Left kidney (tissue), 2 donors: ENCODE data around the gene COX10. TPM values are rescaled to one million over a fixed set of nuclear protein-coding genes. Genes with fewer than 3 reads are reported as not detected.
A peak's percentile ranks its signal among the peaks of the same experiment; 100 is the strongest.
"Not testable (repeated sequence)": the region's sequence is repeated elsewhere in the genome, so short reads cannot be mapped to it uniquely, and the experiment has no call there.

Experiments used
- DNase-seq: peaks from one replicate; pipeline ENCODE4 v3.0.0-alpha.2; 2013
- polyA plus RNA-seq: library from polyadenylated mRNA; unstranded; fragments of 120-200 nt; gene quantifications from one replicate; pipeline ENCODE4 v1.2.1, GENCODE V29; 2013; ENCODE audit not compliant: insufficient read length

The COX10 gene
- polyA plus RNA-seq, 1 donor: 20.0 TPM

DNA sequence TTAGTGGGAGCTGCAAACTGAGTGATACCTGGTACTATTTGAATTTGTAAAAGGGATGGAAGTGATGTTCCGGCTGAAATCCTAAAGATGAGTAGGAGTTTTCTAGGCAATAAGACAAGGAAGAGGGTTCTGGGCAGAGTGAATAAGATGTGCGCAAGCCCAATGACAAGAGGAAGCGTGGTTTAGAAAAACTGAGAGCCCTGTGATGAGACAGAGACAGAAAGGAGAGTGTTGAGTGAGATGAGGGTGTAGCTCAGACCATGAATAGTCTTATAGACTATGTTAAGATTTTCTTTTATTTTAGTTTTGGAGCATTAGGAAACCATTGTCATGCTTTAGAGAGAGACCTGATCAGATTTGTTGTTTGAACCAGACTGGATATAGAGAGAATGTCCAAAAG lies 50.2 kb downstream of the COX10 start:
- no peak for DNase-seq

DNA sequence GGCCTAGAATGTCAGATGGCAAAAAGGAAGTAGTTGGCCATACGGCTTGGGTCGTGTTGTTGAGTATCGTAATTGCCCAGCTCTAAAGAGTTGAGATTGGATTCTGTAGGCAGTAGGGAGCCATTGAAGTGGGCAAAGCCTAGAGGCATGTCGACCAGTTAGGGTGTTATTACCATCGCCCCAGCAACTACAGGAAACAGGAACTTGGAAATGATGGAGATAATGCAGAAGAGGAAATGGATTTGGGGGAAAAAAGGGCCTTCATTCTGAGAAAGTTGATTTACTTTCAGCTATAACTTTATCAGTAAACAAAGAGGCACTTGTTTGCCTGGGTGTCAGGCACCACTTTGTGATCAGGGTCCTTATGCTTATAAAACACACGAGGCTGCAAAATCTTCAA lies 52.6 kb downstream of the COX10 start:
- no peak for DNase-seq

DNA sequence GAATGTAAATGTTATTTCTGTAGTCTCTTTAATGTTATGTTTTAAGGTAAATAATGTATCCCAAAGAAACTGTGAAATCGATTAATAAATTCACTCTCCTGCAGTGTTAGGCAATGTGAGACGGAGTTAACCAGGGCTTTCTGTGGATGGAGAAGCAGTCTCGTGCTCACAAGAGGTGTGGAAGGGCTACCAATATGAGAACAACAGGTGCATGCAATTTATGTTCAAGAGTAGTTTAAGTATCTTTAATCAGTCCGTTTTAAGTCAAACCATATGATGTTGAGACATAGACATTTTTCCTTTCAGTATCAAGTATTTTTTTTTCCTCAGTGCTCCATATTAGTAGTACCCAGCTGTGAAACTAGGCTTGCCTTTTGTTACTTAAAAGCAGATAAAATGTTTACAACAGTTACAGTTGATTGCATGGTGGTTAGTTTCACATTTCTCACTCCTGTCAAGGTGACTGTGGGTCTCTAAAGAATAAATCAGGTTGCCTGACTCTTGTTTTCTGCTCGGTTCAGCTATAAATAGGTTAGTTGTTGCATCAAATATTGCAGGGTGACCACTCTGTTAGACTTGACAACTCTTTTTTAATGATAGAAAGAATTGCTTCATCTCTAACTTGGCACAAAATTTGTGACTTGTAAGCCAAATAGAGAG lies 54.4 kb downstream of the COX10 start:
- DNase-seq: no peak

DNA sequence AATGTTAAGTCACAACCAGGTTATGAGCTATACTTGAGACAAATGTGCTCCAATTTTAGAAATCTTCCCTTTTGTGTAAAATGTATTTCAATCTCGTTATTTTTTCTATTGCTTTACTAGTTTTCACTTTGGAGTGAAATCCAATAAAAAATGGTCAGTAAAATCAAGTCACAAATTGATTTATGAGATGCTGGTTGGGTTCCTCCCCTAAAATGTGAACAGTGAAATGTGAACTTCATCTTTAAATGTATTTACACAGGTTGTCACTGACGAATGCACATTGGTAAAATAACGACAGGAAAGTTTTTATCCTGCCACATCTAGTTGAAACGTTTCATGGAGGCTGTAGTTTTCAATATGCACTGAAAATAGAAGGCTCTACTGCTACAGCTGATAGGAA lies 55.5 kb downstream of the COX10 start:
- DNase-seq: no peak

DNA sequence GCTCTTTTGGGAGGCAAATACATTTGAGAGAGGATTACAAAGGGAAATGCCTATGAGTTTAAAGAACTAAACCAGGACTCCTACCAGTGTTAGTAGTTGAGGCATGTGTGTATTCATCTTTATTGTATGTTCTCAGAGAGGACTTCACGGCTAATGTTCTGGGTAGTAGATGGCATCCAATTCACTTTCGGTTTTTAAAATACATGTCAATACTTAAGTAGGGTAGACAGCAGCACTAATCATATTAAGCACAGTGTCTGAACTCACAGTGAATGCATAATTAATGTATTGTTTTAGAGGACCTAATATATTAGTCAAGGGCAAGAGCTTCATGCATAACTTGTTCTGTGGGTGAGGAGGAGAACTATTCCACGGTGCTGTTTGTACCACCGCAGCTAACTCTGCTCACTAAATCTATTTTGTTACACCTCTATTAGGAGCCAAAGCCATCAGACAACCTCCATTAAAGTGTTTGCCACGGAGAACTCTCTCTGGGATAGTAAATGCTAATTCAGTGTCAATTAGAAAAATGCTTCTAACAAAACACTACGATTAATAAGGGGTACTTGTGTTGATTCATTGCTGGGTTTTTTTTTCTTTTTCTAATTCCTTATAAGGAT lies 56.3 kb downstream of the COX10 start:
- no peak for DNase-seq

DNA sequence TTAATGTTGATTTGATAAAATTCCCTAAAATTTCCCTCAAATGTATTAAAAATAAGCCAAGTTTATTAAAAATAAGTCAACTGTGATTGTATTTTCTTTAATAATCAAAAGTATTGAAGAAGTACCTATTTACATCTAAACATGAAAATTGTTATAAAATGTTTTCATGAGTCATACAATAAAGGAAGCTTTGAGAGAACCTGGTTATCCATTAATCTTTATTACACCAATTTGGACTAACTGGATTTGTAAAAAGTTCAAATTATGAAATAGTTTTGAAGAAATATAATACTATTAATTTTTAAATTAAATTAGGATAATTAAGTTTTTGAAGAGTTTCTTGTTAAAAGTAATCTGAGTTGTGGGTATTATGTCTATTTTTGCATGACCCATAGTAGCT lies 63.8 kb downstream of the COX10 start:
- no peak for DNase-seq

DNA sequence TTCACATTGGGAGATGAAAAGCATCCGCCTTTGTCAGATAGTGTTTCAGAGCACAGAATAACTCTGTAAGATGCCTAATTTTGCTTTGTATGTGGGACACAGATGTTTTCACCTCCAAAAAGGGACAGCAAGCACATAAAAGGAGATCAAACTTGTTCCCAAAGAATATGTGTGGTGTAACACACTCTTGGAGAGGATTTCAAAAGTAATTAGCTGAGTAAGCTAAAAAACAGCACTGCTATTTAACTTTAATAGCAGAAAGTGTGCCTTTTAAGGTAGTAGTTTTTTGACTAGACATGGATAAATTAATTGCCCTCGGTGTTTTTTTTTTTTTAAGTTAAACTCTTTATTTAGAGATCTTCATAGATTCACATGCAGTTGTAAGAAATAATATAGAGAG lies 65.2 kb downstream of the COX10 start:
- no peak for DNase-seq

DNA sequence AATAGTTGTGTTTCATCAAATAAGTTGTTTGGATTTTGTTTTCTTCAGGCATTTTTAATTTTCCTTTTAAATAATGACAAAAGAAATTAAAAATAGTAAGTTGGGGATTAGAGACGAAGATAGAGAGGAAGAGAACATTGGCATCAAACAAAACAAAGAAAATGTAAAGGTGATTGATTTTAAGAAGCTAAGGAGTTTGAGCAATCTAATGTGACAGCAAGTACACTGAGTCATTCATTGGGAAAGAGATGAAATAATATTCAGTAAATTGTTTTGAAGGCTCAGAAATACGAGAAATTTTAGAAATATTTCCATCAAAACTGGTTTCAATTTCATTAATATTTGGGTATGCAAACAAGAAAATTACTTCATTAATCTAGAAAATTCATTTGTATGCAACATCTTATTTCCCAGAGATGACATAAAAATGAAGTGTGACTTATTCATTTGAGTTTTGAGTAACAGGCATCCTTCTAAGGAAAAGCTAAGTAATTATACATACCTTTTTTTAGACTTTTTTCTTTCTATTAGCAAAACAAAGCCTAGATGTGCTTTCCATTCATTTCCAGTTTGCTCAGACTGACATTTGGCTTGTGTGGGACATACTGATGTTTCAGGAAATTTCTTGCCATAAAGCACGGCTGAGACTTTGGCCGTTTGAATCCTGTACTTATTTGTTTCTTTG lies 66.7 kb downstream of the COX10 start:
- DNase-seq: no peak

DNA sequence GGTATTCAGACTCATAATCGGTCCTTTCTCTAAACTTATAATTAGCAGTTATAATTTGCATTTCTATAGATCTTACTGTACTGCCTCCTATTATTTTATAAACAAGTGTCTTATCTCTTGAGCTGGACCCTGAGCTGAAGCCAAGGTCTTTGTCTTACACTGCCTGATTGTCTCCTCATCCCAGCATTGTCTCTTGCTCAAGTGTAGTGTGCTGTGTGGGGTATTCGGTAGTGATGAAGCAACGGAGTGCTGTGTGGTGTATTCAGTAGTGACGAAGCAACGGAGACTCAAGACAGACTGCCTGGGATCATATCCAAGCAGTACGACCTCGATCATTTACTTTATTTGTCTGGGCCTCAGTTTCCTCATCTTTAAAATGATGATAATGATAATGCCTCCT lies 69.3 kb downstream of the COX10 start:
- no peak for DNase-seq

DNA sequence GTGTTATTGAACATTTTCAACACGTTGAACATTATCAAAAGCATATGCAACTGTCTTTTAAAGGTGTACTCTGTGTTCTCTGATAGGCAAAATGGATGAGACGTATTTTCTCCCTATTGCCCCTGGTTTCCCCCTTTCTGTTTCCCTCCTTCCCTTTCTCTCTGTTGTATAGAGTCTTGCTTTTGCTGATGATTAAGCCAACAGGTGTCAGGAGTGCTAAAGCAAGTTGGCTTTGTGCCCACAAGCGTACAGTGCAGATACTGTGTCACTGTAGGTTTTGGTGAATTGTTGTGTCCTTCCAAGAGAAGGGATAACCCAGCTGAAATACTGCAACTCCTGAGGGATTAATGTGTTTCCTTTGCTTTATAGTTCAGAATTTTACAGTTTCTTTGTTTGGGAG lies 74.4 kb downstream of the COX10 start:
- DNase-seq: peak; percentile 50

DNA sequence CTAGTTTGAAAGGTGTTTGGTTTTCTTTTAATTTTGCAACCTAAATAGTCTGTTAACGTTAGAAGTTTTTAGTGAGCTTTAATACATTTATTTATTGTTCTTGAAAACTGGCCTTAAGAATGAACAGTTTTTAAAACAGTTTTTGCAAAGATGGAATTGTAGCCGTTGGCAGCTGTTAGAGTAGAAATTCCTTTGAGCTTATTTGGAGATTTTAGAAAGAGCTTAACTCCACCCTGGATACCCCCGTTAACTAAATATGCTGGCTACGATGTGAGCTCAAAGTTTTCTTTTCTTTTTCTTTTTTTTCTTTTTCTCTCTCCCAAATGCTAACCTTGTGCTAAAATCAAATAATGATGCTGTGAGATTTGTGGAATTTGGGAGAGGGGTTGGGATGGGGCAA lies 75.2 kb downstream of the COX10 start:
- no peak for DNase-seq

DNA sequence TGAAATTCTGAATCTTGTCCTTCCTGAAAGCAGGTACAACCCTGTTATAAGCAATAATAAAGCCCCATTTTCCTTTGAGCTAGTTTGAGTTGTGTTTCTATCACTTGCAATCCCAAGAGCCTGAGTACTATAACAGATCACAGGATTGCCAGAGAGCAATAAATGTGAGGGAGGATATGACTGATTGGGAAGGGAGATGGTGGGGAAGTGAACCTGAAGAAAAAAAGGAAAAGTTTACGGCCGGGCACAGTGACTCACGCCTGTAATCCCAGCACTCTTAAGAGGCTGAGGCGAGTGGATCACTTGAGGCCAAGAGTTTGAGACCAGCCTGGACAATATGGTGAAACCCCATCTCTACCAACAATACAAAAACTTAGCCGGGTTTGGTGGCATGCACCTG lies 80.4 kb downstream of the COX10 start:
- no peak for DNase-seq

DNA sequence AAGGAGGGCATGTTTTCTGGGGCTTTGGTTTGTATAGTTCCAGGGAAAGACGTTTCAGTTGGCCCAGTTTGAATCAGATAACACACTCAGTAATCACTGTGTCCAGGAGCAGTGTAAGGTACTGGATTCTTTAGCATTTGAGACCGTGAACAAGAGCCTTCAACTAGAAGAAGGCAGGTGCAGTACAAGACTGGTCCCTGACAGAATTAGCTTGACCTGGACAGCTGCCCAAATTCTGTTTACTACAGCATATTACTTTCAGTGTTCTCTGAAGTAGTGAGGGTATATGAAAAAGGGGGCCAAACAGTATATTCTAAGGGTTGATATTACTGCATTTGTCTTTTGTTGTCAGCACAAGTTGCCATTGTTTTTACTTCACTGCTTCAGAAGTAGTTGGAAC lies 81.3 kb downstream of the COX10 start:
- DNase-seq: no peak

DNA sequence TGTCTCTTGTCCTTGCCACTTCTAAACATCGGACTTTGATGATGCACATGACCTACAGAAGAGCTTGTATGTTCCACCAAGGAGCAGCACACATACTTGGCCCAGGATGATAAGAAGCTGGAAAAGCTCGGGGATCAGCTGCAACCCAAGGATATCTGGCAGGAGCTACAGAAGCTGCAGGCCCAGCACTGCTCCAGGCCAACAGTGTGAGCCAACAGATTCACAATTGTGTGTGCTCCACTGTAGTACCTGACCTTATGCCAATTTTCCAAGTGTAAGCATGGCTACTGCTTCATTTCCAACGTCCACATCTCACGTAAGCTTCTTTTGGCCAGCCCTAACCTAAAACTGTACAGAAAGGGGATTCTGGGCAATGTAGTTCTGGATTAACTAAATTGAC lies 83.4 kb downstream of the COX10 start:
- no peak for DNase-seq

DNA sequence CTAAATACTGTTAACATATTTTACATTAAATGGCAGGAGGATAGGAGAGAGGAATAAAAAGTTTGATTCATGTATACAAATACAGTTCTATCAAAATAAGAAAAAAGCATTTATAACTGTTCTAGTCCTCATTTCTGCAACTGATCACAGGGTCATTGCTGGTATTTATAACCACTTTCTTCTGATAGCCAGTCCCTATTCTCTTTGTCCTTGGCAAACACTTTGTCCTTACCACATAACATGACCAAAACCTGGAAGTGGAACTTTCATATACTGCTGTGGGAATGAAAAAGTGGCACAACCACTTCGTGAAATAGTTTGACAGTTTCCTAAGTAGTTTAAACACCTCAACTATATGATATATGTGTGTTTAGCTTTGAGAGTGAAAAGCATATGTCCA lies 84.1 kb downstream of the COX10 start:
- no peak for DNase-seq

DNA sequence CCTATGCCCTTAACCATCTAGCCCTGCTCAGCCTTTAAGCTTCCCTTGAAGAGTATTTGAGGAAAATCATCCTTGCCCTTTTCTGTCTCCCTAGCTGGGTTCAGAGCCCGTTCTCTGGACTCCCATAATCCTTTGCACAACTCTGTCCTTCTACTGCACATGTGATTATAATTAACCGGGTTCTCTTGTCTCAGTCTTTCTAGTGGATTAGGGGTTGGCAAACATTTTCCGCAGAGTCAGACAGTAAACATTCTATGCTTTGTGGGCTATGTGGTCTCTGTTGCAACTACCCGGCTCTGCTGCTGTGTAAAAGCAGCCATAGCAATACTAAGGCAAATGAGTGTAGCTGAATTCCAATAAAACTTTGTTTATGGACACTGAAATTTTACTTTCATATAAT lies 87.4 kb downstream of the COX10 start:
- DNase-seq: no peak

DNA sequence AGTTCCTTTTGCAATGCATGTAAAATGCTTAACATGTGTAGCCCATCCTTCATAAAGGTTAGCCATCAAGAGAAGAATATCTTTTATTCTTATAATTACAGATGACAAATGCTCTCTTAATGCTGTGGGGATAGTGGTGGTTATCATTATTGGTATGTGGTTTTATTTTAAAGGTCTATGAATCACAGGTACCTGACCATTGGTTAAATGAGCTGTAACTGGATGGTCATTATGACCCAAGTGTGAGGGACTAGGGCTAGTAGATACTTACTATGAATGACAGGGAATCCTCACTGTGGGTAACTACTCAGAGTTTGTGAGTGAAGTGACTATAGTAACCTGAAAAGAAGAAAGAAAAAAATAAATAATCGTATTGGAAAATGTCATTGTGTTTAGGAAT lies 88.5 kb downstream of the COX10 start:
- DNase-seq: no peak

DNA sequence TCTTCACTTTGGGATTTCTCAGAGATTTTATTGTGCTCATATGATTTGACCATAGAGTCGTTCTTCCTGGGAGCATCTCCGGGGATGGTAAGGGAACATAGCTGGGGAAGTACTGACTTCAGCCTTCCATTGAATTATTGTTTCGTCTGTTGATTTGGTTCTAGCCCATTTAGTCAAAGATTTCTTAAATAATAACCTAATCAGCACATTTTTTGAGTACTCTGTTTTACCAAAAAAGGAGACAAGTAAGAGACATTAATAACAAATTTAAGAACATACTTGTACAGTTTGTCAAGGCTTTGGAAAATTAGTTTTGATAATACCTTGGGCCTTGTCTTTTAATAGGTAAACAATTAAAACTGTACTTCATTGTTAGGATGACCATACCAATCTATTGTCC lies 89.4 kb downstream of the COX10 start:
- no peak for DNase-seq

DNA sequence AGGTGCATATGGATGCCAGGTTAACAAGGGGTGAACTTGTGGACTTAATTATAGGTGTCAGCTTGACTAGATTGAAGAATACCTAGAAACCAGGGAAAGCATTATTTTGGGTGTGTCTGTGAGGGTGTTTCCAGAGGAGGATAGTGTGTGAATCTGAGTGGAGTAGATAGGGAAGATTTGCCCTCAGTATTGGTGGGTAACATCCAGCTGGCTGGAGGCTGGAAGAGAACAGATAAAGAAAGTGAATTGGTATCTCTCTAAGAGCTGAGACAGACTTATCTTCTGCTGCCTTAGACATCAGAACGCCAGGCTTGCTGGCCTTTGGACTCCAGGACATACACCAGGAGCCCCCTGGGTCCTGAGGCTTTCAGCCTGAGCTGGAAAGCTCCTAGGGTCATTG lies 92.1 kb downstream of the COX10 start:
- DNase-seq: no peak

DNA sequence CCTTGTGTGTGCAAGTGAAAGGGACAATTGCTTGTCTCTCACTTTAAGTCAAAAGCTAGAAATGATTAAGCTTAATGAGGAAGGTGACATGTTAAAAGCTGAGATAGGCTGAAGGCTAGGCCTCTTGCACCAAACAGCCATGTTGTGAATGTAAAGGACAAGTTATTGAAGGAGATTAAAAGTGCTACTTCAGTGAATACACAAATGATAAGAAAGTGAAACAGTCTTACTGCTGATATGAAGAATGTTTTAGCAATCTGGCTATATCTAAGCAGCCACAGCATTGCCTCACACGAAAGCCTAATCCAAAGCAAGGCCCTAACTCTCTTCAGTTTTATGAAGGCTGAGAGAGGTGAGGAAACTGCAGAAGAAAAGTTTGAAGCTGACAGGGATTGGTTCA lies 96.3 kb downstream of the COX10 start:
- no peak for DNase-seq

DNA sequence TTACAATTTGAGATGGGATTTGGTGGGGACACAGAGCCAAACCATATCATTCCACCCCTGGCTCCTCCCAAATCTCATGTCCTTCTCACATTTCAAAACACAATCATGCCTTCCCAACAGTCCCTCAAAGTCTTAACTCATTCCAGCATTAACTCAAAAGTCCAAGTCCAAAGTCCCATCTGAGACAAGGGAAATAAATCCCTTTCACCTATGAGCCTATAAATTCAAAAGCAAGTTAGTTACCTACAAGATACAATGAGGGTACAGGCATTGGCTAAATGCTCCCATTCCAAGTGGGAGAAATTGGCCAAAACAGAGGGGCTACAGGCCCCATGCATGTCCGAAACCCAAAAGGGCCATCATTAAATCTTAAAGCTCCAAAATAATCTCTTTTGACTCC lies 98.5 kb downstream of the COX10 start:
- not testable (repeated sequence) for DNase-seq

DNA sequence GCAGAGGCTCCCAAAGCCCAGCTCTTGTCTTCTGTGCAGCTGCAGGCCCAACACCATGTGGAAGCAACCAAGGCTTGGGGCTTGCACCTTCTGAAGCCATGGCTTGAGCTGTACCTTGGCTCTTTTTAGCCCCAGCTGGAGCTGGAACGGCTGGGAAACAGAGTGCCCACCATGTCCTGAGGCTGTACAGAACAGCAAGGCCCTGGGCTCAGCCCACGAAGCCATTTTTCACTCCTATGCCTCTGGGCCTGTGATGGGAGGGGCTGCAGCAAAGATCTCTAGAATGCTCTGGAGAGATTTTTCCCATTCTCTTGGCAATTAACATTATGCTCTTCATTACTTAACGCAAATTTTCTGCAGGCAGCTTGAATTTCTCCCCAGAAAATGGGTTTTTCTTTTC lies 99.3 kb downstream of the COX10 start:
- no peak for DNase-seq

DNA sequence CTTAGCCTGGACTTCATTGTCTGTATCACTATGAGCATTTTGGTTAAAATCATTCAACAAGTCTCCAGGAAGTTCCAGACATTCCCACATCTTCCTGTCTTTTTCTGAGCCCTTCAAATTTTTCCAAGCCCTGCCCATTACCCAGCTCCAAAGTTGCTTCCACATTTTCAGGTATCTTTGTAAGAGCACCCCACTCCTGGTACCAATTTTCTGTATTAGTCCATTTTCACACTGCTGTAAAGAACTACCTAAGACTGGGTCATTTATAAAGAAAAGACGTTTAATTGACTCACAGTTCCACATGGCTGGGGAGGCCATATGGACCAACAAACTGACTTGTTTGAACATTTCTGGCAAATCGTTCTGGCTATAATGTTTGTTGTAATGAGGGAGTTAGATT lies 100.0 kb downstream of the COX10 start:
- no peak for DNase-seq

DNA sequence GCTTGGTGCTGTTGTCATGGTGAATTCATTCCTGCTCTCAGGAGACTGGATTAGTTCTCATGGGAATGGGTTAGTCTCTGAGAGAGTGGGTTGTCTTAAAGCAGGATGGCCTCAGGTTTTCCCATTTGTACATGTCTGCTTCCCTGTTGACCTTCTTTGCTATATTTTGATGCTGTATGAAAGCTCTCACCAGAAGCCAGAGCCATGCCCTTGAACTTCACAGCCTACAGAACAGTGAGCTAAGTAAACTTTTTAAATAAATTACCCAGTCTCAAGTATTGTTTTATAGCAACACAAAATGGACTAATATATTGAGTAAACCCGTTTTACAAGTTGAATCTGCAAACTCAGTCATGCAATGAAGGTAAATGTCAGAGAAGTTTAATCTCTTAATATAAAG lies 100.6 kb downstream of the COX10 start:
- no peak for DNase-seq
